ENCODE data around the gene SUSD6. TPM values are rescaled to one million over a fixed set of nuclear protein-coding genes. Genes with fewer than 3 reads are reported as not detected.

Gene SUSD6
- total and polyA plus RNA-seq, 2 experiments from 2014 or later, result 2.8 to 3.4 TPM

DNA sequence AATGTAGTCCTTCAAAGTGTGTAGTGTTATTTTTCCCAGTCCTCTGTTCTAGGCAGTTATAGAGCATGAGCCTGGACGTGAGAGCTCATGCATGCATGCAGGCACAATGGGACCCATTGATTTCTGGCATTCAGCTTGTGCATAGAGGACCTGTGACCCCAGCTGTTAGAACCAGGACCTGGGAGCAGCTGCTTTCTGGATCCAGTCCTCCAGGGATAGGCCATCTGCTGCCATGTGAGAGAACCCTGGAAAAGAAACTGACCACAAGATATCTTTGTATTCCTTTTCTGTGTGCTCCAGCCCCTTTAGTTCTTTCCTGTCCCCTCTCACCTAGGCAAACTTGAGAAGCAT, 76.9 kb downstream of the SUSD6 start (continued):
- TF ChIP-seq, protein P1, sequence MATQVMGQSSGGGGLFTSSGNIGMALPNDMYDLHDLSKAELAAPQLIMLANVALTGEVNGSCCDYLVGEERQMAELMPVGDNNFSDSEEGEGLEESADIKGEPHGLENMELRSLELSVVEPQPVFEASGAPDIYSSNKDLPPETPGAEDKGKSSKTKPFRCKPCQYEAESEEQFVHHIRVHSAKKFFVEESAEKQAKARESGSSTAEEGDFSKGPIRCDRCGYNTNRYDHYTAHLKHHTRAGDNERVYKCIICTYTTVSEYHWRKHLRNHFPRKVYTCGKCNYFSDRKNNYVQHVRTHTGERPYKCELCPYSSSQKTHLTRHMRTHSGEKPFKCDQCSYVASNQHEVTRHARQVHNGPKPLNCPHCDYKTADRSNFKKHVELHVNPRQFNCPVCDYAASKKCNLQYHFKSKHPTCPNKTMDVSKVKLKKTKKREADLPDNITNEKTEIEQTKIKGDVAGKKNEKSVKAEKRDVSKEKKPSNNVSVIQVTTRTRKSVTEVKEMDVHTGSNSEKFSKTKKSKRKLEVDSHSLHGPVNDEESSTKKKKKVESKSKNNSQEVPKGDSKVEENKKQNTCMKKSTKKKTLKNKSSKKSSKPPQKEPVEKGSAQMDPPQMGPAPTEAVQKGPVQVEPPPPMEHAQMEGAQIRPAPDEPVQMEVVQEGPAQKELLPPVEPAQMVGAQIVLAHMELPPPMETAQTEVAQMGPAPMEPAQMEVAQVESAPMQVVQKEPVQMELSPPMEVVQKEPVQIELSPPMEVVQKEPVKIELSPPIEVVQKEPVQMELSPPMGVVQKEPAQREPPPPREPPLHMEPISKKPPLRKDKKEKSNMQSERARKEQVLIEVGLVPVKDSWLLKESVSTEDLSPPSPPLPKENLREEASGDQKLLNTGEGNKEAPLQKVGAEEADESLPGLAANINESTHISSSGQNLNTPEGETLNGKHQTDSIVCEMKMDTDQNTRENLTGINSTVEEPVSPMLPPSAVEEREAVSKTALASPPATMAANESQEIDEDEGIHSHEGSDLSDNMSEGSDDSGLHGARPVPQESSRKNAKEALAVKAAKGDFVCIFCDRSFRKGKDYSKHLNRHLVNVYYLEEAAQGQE (IDR thresholded peaks at IDR 0.05; ENCODE audit: unreplicated experiment), result no peak
- TF ChIP-seq JUNB (IDR thresholded peaks at IDR 0.05; ENCODE audit: unreplicated experiment), result no peak

DNA sequence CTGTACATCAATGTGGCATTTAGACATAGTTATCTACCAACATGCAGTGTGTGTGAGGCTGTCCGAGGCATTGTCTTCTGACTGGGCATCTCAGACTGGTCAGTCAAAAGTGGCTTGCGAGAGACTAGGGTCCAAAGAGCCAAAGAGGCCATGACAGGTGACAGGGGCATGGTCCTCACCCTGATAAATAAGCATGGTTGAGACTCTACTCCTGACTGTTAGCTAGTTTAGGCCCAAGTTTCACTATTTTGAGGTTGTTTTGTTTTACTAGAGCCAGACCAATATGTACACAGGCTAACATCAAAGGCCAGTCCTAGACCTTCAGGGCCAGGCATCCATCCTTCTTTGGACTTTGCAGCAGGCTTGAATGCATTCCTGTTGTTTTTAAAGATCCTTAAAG, 78.6 kb downstream of the SUSD6 start:
- Mint-ChIP-seq H3K4me1 (peaks cover 33% of the 10 kb centered on the region), H3K36me3 (ENCODE audit: low read depth) (no peaks in the 10 kb centered on the region), H3K9me3 (no peaks in the 10 kb centered on the region), H3K4me3 (no peak overlapping the region), H3K27ac (no peak overlapping the region), H3K27me3 (ENCODE audit: insufficient read depth, low read depth, poor library complexity) (peaks cover 2% of the 10 kb centered on the region)
- no peaks in the 10 kb centered on the region for H4K20me1 ChIP-seq (replicated peaks; ENCODE audit: insufficient read depth)
- TF ChIP-seq POLR2AphosphoS5 (IDR thresholded peaks at IDR 0.05; ENCODE audit: low read depth) (no peak), EZH2 (IDR thresholded peaks at IDR 0.05; ENCODE audit: low read depth, unreplicated experiment) (no peak), ZNF114 (CRISPR knock-in tag; IDR thresholded peaks at IDR 0.05) (no peak), EZH2phosphoT487 (IDR thresholded peaks at IDR 0.05; ENCODE audit: unreplicated experiment) (no peak)
- TF ChIP-seq, protein P2, sequence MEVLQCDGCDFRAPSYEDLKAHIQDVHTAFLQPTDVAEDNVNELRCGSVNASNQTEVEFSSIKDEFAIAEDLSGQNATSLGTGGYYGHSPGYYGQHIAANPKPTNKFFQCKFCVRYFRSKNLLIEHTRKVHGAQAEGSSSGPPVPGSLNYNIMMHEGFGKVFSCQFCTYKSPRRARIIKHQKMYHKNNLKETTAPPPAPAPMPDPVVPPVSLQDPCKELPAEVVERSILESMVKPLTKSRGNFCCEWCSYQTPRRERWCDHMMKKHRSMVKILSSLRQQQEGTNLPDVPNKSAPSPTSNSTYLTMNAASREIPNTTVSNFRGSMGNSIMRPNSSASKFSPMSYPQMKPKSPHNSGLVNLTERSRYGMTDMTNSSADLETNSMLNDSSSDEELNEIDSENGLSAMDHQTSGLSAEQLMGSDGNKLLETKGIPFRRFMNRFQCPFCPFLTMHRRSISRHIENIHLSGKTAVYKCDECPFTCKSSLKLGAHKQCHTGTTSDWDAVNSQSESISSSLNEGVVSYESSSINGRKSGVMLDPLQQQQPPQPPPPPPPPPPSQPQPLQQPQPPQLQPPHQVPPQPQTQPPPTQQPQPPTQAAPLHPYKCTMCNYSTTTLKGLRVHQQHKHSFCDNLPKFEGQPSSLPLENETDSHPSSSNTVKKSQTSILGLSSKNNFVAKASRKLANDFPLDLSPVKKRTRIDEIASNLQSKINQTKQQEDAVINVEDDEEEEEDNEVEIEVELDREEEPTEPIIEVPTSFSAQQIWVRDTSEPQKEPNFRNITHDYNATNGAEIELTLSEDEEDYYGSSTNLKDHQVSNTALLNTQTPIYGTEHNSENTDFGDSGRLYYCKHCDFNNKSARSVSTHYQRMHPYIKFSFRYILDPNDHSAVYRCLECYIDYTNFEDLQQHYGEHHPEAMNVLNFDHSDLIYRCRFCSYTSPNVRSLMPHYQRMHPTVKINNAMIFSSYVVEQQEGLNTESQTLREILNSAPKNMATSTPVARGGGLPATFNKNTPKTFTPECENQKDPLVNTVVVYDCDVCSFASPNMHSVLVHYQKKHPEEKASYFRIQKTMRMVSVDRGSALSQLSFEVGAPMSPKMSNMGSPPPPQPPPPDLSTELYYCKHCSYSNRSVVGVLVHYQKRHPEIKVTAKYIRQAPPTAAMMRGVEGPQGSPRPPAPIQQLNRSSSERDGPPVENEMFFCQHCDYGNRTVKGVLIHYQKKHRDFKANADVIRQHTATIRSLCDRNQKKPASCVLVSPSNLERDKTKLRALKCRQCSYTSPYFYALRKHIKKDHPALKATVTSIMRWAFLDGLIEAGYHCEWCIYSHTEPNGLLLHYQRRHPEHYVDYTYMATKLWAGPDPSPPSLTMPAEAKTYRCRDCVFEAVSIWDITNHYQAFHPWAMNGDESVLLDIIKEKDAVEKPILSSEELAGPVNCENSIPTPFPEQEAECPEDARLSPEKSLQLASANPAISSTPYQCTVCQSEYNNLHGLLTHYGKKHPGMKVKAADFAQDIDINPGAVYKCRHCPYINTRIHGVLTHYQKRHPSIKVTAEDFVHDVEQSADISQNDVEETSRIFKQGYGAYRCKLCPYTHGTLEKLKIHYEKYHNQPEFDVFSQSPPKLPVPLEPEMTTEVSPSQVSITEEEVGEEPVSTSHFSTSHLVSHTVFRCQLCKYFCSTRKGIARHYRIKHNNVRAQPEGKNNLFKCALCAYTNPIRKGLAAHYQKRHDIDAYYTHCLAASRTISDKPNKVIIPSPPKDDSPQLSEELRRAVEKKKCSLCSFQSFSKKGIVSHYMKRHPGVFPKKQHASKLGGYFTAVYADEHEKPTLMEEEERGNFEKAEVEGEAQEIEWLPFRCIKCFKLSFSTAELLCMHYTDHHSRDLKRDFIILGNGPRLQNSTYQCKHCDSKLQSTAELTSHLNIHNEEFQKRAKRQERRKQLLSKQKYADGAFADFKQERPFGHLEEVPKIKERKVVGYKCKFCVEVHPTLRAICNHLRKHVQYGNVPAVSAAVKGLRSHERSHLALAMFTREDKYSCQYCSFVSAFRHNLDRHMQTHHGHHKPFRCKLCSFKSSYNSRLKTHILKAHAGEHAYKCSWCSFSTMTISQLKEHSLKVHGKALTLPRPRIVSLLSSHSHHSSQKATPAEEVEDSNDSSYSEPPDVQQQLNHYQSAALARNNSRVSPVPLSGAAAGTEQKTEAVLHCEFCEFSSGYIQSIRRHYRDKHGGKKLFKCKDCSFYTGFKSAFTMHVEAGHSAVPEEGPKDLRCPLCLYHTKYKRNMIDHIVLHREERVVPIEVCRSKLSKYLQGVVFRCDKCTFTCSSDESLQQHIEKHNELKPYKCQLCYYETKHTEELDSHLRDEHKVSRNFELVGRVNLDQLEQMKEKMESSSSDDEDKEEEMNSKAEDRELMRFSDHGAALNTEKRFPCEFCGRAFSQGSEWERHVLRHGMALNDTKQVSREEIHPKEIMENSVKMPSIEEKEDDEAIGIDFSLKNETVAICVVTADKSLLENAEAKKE (CRISPR knock-in tag; IDR thresholded peaks at IDR 0.05), result no peak
- no peaks in the 10 kb centered on the region for H3K9me2 ChIP-seq (ENCODE audit: insufficient read depth)
- DNase-seq (ENCODE audit: low spot score) (no peak), ATAC-seq (no peak)
- H3K79me2 ChIP-seq (replicated peaks; ENCODE audit: insufficient read depth), result no peaks in the 10 kb centered on the region
- no peak overlapping the region for H3K4me3 ChIP-seq
- H3K27me3 ChIP-seq (ENCODE audit: insufficient read depth), result no peaks in the 10 kb centered on the region
- peaks cover 6% of the 10 kb centered on the region for H3K4me1 ChIP-seq (ENCODE audit: insufficient read depth)
- H3K36me3 ChIP-seq (ENCODE audit: insufficient read depth), result no peaks in the 10 kb centered on the region
- H3K4me2 ChIP-seq, result no peak overlapping the region
- no peaks in the 10 kb centered on the region for H3F3A ChIP-seq (replicated peaks; ENCODE audit: low read depth)
- no peak overlapping the region for H2AFZ ChIP-seq
- no peak overlapping the region for H3K27ac ChIP-seq (ENCODE audit: low read depth)

Measured in GM23338 (cell line).